Activated CD4-positive, CD25-positive, alpha-beta regulatory T cell treated with anti-CD3 and anti-CD28 coated beads, Interleukin-2, amount 50 U/mL, for 24 hours (primary cell): ENCODE data around the gene EFS.
"Not testable (repeated sequence)": the region's sequence is repeated elsewhere in the genome, so short reads cannot be mapped to it uniquely, and the experiment has no call there.

ENCODE experiments used
- ATAC-seq, 2 donors: fragments of 150-1000 bp; cut with Tn5 transposase; one replicate each; pipeline ENCODE4 v1.10.0; 2021; ENCODE audit warnings: mild to moderate bottlenecking in 1 of 2, moderate library complexity in 1 of 2

Gene EFS, protein sequence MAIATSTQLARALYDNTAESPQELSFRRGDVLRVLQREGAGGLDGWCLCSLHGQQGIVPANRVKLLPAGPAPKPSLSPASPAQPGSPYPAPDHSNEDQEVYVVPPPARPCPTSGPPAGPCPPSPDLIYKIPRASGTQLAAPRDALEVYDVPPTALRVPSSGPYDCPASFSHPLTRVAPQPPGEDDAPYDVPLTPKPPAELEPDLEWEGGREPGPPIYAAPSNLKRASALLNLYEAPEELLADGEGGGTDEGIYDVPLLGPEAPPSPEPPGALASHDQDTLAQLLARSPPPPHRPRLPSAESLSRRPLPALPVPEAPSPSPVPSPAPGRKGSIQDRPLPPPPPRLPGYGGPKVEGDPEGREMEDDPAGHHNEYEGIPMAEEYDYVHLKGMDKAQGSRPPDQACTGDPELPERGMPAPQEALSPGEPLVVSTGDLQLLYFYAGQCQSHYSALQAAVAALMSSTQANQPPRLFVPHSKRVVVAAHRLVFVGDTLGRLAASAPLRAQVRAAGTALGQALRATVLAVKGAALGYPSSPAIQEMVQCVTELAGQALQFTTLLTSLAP

GRCh38 chr14:23365036-23365731 is at the start of gene EFS:
TSS of gene EFS (minus strand) at chr14:23365172. CDS start at chr14:23365025, 147 bp downstream.
- no peak for ATAC-seq

DNA sequence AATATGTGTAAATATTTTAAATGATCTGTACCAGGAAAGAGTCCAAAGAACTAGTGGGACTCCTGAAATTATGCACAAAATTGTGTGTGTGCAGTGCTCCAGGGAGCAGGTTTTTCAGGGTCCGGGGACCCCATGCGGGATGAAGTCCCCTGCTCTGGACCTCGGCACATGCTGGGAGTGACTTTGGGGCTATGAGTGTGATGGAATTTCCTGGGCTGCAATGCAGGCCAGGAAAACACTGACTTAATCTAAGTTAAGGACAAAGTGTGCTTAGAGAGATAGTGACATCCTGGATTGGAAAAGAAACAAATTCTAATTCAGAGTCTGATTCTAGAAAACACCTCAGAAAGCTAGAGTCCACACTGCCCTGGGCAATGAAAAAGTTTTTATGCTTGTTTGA is 49.3 kb upstream of the EFS start:
- no peak for ATAC-seq

GRCh38 chr14:23413681-23414080 is 48.7 kb upstream of the EFS start:
- no peak for ATAC-seq

GRCh38 chr14:23411563-23412525 is 46.9 kb upstream of the EFS start:
- ATAC-seq: no peak

DNA sequence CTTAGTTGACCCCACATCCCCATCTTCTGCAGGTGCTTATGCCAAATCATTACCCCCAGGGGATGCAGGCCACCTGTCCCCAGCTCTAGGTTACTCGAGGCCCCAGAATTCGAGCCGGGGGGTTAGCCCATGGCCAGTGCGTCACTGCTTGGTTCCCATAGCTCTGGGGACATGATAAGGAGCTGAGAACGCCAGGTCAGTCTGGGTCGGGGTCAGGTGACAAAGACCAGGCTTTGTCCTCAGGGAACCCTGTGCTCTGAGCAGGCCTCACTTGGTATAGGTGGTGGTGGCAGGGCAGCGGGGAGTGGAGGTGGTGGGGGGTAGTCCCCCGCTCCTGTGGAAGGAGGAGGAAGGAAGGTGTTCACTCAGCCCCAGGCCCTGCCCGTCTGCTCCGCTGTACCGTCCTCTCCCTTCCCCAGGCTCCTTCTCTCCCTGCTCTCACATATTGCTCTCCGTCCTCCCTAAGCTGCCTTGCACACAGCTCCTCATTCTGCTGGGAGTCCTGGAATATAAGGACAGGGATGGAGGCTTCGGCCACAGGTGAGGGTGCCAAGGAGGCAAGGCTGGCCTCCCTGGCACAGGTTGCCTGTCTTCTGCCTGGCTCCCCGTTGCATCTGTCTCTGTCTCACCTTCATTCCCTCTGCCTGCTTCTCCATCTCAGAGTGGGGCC is 45.1 kb upstream of the EFS start:
- ATAC-seq: no peak

DNA sequence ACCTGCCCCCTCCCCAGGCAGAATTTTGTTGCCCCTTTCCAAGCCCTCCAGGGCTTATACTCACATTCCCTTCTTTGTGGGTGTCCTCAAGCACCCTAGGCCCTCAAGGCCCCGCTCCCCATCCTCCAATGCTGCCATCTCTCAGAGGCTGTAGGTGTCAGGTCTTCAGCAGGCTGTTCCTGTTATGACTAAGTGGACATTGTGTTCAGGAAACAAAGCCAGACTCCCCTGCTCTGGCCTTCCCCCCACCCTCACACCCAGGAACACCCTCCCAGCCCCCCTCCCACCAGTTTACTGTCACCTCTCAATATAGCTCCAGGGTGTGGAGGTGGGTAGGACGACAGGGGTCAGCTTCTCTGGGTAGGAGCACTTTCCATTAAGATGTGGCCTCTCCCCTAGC is 44.5 kb upstream of the EFS start:
- ATAC-seq: no peak

- ATAC-seq: no peak
These were observed 43.3 kb upstream of the EFS start for GRCh38 chr14:23408307-23408630.

- no peak for ATAC-seq
These were observed 42.7 kb upstream of the EFS start, which contains the start of gene MYH6 for GRCh38 chr14:23407516-23408306. TSS of gene MYH6 (minus strand) at chr14:23408273. CDS start at chr14:23407223, 1,050 bp downstream.

DNA sequence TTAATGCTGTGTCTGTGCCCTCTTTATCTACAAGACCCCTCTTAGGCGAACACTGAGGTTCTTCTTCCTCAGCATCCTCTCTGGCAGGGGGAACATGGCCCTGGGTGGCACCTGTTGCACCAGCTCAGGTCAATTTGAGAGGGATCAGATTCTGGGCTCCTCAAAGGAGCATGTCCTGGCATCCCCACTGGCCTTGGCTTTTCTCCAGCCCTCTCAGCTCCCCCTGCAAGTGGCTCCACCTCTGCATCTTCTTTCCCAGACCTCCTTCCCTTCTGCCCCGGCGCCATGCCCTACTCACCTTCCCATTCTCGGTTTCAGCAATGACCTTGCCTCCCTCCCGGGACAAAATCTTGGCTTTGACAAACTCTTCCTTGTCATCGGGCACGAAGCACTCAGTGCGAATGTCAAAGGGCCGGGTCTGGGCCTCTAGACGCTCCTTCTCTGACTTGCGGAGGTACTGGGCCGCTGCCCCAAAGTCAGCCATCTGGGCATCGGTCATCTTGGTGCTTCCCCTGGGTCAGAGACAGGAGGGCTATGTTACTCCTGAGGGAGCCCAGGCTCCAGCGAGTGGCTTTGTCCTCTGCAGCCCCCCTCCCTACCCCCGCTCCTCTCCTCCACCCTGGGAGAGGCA is 41.9 kb upstream of the EFS start:
- ATAC-seq: no peak

DNA sequence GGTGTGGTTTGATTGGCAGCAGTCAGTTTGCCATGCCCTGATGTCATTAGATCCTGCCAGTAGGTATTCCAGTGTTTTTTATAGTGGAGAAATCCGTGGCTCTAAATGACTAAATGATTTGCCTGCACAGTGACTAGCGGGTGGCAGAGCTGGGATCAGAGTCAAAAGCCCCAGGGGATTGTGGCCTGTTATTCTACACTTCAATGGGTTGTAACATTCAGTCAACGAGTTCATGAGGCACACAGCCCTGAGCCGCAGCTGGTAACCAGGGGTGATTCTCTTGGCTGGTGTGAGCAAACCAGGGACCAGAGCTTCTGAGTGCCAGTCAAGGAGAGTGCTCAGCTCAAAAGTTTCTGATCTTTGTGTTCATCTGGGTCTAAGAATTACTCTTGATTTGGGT is 41.3 kb upstream of the EFS start:
- no peak for ATAC-seq

- ATAC-seq: no peak
These were observed 40.6 kb upstream of the EFS start for GRCh38 chr14:23405516-23406025.

- no peak for ATAC-seq
These were observed 40.1 kb upstream of the EFS start for GRCh38 chr14:23405096-23405495.

- ATAC-seq: no peak
These were observed 39.4 kb upstream of the EFS start for GRCh38 chr14:23404331-23404900.

DNA sequence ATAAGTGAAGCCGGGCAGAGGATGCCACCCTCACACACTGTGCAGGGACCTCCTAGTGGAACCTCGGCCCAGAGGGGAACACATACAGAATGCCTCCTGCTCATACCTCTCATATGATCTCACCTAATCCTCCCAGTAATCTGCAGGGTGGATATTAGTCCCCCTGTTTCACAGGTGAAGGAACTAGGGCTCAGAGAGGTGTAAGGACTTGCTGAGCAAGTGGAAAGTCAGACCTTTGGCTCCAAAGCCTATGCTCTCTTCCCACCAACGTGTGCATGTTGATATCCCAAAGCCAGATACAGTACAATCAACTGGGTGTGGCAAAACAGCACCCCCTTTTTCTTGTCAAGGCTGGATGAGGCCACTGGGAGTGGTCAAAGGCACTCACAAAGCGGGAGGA is 38.9 kb upstream of the EFS start:
- ATAC-seq: no peak

- no peak for ATAC-seq
These were observed 38.1 kb upstream of the EFS start for GRCh38 chr14:23403139-23403438.

GRCh38 chr14:23402296-23403138 is 37.5 kb upstream of the EFS start:
- no peak for ATAC-seq

DNA sequence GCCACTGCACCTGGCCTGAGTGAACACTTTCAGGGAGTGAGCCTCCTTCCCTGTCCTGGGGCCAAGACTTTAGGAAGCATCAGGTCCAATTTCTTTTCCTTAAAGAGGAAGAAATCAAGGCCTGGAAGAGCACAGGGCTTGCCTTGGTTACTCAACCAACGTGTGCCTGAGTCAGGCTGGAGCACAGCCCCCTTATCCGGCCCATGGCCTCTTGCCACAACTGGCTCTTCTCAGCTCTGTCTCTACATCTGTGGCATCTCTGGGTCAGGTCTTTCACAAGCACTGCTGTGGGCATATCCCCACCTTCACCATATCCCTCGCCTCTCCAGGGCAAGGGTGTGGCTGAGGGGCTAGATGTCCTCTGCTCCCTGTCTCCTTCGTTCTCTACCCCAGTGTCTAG is 36.3 kb upstream of the EFS start:
- ATAC-seq: no peak

GRCh38 chr14:23400496-23401149 is 35.7 kb upstream of the EFS start:
- not testable (repeated sequence) for ATAC-seq

GRCh38 chr14:23399591-23399990 is 34.6 kb upstream of the EFS start:
- no peak for ATAC-seq
